Inflammatory macrophage treated with lipopolysaccharide for 1 hour (primary cell): ENCODE results near the gene TECR.
"Not testable (repeated sequence)": the region's sequence is repeated elsewhere in the genome, so short reads cannot be mapped to it uniquely, and the experiment has no call there.

Experiments used
- DNase-seq, 2 donors: peaks; one replicate each; pipeline ENCODE4 v3.0.0-alpha.2; 2020 to 2022

The TECR gene

GRCh38 chr19:14540741-14541525 is 11.5 kb downstream of the TECR start:
- DNase-seq: no peak

- not testable (repeated sequence) for DNase-seq
Observed at GRCh38 chr19:14541979-14542378, 12.6 kb downstream of the TECR start.

- DNase-seq: peak; percentile 16 to 45
Observed at GRCh38 chr19:14542711-14543328, 13.4 kb downstream of the TECR start.

- no peak for DNase-seq
Observed at GRCh38 chr19:14544047-14544446, 14.7 kb downstream of the TECR start.

- no peak for DNase-seq
Observed at GRCh38 chr19:14544977-14545715, 15.8 kb downstream of the TECR start.

GRCh38 chr19:14545716-14546082 is 16.3 kb downstream of the TECR start:
- DNase-seq: no peak

GRCh38 chr19:14550201-14550754 is 20.9 kb downstream of the TECR start:
- no peak for DNase-seq

- DNase-seq: peak; percentile 47 to 50
Observed at GRCh38 chr19:14551134-14552005, 22.0 kb downstream of the TECR start.

- DNase-seq: not testable (repeated sequence)
Observed at GRCh38 chr19:14552006-14552360, 22.6 kb downstream of the TECR start.

GRCh38 chr19:14553042-14553938 is 23.9 kb downstream of the TECR start:
- DNase-seq: no peak

- DNase-seq: no peak
Observed at GRCh38 chr19:14553939-14554243, 24.5 kb downstream of the TECR start.

- no peak for DNase-seq
Observed at GRCh38 chr19:14554382-14554812, 25.0 kb downstream of the TECR start.

- no peak for DNase-seq
Observed at GRCh38 chr19:14555918-14556661, 26.7 kb downstream of the TECR start.

- DNase-seq: peak; percentile 62 to 82
Observed at GRCh38 chr19:14556662-14557188, 27.3 kb downstream of the TECR start.

- DNase-seq: no peak
Observed at GRCh38 chr19:14558370-14559066, 29.1 kb downstream of the TECR start.

GRCh38 chr19:14559916-14560775 is 30.8 kb downstream of the TECR start:
- DNase-seq: no peak

GRCh38 chr19:14560776-14561108 is 31.3 kb downstream of the TECR start:
- DNase-seq: no peak

- DNase-seq: no peak
Observed at GRCh38 chr19:14561249-14561648, 31.9 kb downstream of the TECR start.

- DNase-seq: no peak
Observed at GRCh38 chr19:14561847-14562351, 32.5 kb downstream of the TECR start.
